ENCODE measurements around the gene C2CD3. TPM values are rescaled to one million over a fixed set of nuclear protein-coding genes. Genes with fewer than 3 reads are reported as not detected.

Gene C2CD3
- total and polyA plus RNA-seq, 2 of the 4 experiments (the other 2 are of a cell fraction): 11.1 to 19.2 TPM

DNA sequence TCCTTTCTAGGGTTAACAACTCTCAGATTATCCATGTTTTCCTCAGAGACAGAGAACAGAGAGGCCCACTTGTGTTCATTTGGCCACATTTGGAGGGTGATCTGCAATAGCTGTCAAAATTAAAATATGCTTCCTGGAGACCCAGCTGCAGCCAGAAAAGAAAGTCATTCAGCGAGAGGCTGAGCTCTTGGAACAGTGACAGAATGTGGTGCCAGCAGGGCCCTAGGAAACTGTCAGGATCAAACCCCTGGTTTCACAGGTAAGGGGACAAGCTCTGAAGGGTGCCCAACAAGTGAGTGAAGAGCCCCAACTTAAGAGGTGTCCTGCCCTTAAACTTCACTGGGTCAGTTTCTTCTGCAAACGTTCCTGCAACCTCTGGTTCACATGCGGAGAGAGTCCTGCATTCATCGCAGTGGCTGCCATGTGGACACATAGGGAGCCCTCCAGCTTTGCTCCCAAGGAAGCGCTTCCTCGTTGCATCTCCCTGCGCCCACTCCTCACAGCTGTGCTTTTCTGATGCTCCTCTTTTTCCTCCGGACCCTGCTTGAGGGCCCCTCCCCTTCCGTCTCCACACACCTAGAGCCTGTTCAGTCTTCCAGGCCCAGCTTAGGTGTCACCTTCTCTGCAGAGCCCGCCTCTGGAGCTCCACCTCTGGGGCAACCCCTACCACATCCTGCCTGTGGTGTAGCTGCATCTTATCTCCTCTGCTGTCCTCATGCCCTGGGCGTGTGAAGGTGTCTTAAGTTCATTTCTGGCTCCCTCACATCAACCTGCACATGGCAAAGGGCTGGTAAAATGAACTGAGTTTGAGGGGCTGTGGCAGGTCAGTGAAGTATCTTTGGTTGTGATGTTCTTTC is 165.8 kb downstream of the C2CD3 start:
- BruUV-seq (replicated peaks): no TSS peak
- Histone ChIP-seq H2BK15ac (ENCODE audit: low read depth, low read length) (no peak overlapping the region), H2AK5ac (ENCODE audit: low read depth, low read length) (no peak overlapping the region), H3K27ac (ENCODE audit: insufficient read depth, low read length) (no peak overlapping the region), H3K14ac (replicated peaks; ENCODE audit: low read depth, low read length) (no peak overlapping the region), H4K5ac (ENCODE audit: low read depth, low read length) (no peak overlapping the region), H3K9me3 (ENCODE audit: control insufficient read depth, insufficient read depth, low read length) (no peaks in the 10 kb centered on the region), H3K18ac (ENCODE audit: low read depth, low read length) (no peak overlapping the region), H2AFZ (replicated peaks; ENCODE audit: low read length, poor library complexity) (no peak overlapping the region), H3K23ac (ENCODE audit: low read depth, low read length) (no peak overlapping the region), H3K4me2 (ENCODE audit: low read depth, low read length) (no peak overlapping the region), H3K27me3 (ENCODE audit: control insufficient read depth, insufficient read depth, low read length) (no peaks in the 10 kb centered on the region), H3K36me3 (ENCODE audit: control insufficient read depth, insufficient read depth, low read length) (peaks cover 3% of the 10 kb centered on the region), H3K9me1 (ENCODE audit: insufficient read depth, low read length) (0 out of 2 replicates have a peak, but pooled peaks cover 4% of the 10 kb centered on the region), H2BK120ac (ENCODE audit: low read depth, low read length) (no peak overlapping the region), H4K20me1 (ENCODE audit: insufficient read depth, low read length) (no peaks in the 10 kb centered on the region), H3K9ac (ENCODE audit: low read depth, low read length) (no peak overlapping the region), H3K4me1 (ENCODE audit: control insufficient read depth, insufficient read depth, low read length) (no peaks in the 10 kb centered on the region), H2BK5ac (ENCODE audit: low read depth, low read length, poor library complexity, severe bottlenecking) (no peak overlapping the region), H4K8ac (ENCODE audit: low read depth in 2 of 2, low read length in 2 of 2) (no peak overlapping the region), H3K56ac (ENCODE audit: extremely low read depth, insufficient read depth, low read length) (no peak overlapping the region), H3K4me3 (ENCODE audit: insufficient read depth, low read depth, low read length) (no peak overlapping the region), H3K79me1 (ENCODE audit: low read depth in 1 of 2, low read length in 2 of 2) (no peaks in the 10 kb centered on the region), H4K91ac (ENCODE audit: insufficient read depth, low read depth, low read length) (no peak overlapping the region), H2AK9ac (replicated peaks; ENCODE audit: low read depth, low read length, poor library complexity) (no peak overlapping the region), H3K4ac (ENCODE audit: low read depth, low read length) (no peak overlapping the region), H2BK20ac (ENCODE audit: low read depth, low read length) (no peak overlapping the region)
- WGBS, 2 experiments (ENCODE audit: extremely low coverage in 2 of 2, insufficient read length in 1 of 2): 62% methylated on average over 5 of the region's 11 CpGs; no CpG with 5 or more reads in 1 of the 2 experiments
- ATAC-seq (ENCODE audit: low read depth) (no peak), DNase-seq (no peak)
- in situ Hi-C loops (cut with MboI; ENCODE audit: low sequenced_read_pairs) (no loop called here), dilution Hi-C loops (cut with HindIII; ENCODE audit: low sequenced_read_pairs, unreplicated experiment) (no loop called here), intact Hi-C loops (cut with micrococcal nuclease) (no loop called here)
- TF ChIP-seq NFE2L2 (IDR thresholded peaks at IDR 0.05; ENCODE audit: low read depth, low read length): no peak
- TF ChIP-seq RFX5 (IDR thresholded peaks at IDR 0.05; ENCODE audit: low read depth, low read length): no peak
- TF ChIP-seq SMC3 (IDR thresholded peaks at IDR 0.05; ENCODE audit: low read depth, low read length): no peak
- no peak for TF ChIP-seq POLR2A (IDR thresholded peaks at IDR 0.05; ENCODE audit: low read depth, low read length)
- TF ChIP-seq MXI1 (IDR thresholded peaks at IDR 0.05; ENCODE audit: borderline replicate concordance, low read depth, low read length): no peak
- CTCF ChIA-PET: no interaction called here
- POLR2A ChIA-PET (ENCODE audit: unreplicated experiment): no interaction called here
